ENCODE results near the gene GGA1.
A peak's percentile ranks its signal among the peaks of the same experiment; 100 is the strongest.
"Not testable (repeated sequence)": the region's sequence is repeated elsewhere in the genome, so short reads cannot be mapped to it uniquely, and the experiment has no call there.

GGA1 gene

DNA sequence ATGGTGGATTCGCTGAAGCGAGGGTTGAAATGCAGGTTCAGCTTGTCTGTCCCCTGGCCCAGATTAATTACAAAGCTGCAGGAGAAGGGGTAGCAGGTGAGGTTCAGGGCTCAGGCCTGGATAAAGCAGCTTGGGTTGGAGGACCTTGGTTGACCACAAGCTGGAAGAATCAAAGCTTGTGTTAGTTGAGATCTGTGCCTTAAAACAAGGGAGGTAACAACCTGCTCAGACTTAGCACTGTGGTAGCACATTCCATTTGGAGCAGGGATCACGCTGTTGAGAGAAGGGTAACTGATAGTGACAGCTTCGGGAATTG lies 38.0 kb upstream of the GGA1 start:
- no peak for DNase-seq (ENCODE audit: low read depth)

DNA sequence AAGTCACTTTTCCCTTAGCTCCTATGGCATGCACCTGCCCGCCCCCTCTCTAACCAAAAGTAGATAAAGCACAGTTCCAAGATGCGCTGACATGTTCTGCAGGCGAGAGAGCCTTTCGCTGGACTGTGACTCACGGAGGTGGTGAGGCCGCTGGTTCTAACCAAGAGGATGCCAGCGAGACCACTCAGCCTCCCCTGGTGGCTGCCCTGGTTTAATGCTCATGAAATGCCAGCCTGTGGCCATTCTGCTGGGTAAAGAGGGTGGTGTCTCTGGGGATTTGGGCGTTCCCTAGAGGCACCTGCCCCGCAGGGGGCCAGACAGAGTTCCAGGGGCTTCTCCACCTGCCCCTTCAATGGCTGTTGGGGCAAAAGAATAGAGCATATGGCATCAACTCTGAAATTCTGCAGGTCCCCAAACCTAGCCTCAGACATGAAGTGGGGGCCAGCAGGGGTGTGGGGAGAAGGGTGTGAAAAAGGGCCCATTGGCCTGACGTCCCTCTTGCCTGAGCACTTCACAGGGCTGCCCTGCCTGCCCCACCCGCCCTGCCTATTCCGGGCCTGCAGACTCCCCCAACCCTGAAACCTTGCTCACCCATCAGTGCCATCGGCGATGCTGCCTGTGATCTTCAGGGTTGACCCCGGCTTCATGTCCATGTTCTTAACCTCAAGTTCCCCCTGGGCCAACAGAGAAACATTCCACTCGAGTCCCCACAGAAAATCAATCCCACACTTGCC lies 37.2 kb upstream of the GGA1 start:
- DNase-seq (ENCODE audit: low read depth) = no peak

GRCh38 chr22:37571992-37572373 lies 36.7 kb upstream of the GGA1 start:
- no peak for DNase-seq (ENCODE audit: low read depth)

DNA sequence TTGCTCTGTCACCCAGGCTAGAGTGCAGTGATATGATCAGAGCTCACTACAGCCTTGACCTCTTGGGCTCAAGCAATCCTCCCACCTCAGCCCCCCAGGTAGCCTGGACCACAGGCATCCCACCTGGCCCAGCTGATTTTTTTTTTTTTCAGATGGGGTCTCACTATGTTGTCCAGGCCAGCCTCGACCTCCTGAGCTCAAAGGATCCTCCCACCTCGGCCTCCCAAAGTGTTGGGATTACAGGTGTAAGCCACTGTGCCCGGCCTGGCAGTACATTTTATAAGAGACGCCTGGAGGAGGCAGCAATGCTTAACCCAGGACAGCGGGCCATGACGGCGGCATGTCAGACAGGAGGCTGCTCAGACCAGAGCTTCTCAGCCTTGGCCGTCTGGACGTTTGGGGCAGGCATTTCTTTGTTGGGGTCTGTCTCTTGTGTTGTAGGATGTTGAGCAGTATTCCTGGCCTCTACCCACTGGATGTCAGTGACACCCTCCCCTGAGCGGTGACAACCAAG lies 33.1 kb upstream of the GGA1 start:
- no peak for DNase-seq (ENCODE audit: low read depth)

DNA sequence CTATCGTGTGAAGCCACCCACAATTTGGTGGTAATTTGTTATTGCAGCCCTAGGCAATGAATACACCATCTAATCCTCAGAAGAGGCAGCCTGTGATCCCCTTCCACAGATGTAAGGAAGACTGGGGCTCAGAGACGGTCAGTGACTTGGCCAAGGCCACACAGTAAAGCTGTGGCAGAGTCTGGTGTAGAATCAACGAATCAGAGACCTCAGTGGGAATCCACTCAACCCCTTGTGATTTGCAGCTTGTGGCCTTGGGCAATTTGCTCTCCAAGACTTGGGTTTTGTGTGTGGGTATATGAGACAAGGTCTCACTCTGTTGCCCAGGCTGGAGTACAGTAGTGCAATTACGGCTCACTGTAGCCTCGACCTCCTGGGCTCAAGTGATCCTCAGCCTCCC lies 30.6 kb upstream of the GGA1 start:
- DNase-seq (ENCODE audit: low read depth) = no peak

- no peak for DNase-seq (ENCODE audit: low read depth)
Measured at GRCh38 chr22:37581504-37581903, 27.1 kb upstream of the GGA1 start.

DNA sequence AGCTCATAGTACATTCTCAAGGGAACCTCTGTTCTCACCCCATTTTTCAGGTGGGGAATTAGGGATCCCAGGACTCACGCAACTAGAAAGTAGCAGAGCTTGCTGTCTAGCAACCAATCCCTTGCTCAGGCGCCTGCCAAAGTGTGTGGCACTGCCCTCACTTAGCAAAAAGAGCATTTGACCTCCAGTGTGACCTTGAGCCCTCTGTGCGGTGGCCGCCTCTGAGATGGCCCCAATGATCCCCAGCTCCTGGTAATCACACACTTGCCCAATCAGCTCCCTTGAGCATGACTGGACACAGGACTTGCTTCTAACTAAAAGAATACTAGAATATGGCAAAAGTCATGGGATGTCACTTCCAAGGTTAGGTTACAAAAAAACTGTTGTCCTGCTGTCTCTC lies 26.1 kb upstream of the GGA1 start:
- DNase-seq (ENCODE audit: low read depth) = no peak

DNA sequence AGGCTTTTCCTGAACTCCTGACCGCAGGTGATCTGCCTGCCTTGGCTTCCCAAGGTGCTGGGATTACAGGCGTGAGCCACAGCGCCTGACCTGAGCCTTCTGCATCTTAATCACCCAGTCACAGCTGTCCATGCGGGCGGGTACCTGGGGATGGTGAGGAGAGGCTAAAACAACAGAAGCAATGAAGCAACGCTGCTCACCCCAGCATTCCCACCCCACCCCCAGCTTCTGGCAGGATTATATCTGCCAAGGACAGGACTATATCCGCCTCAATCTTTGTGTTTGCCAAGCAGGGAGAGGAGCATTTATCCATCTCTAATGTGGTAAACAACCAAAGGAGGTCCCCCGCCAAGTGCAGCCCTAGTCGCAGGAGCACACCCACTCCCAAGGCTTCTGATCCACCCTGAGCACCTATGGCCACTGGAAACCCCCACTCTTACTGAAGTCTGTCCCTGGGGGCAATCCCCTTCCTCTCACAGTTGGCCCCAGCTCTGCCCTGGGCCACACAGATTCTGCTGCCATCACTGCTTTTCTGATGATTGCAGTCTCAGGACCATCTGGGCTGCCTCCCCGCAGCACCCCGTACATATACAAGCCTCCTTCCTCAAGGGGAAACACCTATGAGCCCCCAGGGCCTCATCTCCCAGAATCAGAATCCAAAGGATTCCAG lies 20.0 kb upstream of the GGA1 start:
- DNase-seq (ENCODE audit: low read depth) = no peak

GRCh38 chr22:37589636-37590035 lies 19.0 kb upstream of the GGA1 start:
- DNase-seq (ENCODE audit: low read depth) = no peak

DNA sequence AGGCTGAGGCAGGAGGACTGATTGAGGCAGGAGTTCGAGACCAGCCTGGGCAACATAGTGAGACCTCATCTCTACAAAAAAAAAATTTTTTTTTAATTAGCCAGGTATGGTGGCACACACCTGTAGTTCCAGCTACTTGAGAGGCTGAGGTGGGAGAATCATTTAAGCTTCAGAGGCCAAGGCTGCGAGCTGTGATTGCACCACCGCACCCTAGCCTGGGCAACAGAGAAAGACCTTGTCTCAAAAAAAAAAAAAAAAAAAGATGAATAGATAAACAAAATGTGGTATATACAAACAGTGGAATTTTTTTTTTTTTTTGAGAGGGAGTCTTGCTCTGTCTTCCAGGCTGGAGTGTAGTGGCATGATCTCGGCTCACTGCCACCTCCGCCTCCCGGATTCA lies 17.6 kb upstream of the GGA1 start:
- not testable (repeated sequence) for DNase-seq (ENCODE audit: low read depth)

DNA sequence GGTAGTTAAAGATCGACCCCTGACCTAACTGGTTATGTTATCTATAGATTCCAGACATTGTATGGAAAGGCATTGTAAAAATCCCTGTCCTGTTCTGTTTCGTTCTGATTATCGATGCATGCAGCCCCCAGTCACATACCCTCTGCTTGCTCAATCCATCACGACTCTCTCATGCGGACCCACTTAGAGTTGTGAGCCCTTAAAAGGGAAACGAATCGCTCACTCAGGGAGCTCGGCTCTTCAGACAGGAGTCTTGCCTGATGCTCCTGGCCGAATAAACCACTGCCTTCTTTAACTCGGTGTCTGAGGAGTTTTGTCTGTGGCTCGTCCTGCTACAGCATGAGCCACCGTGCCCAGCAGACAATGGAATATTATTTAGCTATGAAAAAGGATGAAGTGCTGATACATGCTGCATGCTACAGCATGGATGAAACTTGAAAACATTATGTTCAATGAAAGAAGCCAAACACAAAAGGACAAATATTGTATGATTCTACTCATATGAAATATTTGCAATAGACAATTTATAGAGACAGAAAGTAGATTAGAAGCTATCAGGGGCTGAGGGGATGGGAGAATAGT lies 16.7 kb upstream of the GGA1 start:
- DNase-seq (ENCODE audit: low read depth) = no peak

DNA sequence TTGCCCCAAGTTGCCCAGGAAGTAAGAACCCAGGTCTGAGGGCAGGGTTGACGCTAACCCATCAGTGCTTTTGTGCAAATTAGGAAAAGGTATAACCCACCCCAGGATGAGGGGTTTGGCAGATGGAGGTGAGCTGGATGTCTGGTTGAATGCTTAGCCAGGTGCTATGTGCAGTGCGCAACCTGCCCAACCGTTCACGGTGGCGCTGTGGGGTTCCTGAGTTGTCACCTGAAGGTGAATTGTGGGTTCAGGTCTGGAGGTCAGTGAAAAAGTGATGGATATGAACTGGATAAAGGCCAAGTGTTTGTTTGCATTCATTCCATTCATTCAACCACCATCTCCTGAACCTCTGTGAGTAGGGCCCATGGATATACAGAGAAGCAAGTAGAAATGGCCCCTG lies 14.4 kb upstream of the GGA1 start:
- DNase-seq (ENCODE audit: low read depth) = no peak

- DNase-seq (ENCODE audit: low read depth) = no peak
Measured at GRCh38 chr22:37599153-37599552, 9.5 kb upstream of the GGA1 start.

GRCh38 chr22:37601203-37601539 lies 7.5 kb upstream of the GGA1 start:
- no peak for DNase-seq (ENCODE audit: low read depth)

DNA sequence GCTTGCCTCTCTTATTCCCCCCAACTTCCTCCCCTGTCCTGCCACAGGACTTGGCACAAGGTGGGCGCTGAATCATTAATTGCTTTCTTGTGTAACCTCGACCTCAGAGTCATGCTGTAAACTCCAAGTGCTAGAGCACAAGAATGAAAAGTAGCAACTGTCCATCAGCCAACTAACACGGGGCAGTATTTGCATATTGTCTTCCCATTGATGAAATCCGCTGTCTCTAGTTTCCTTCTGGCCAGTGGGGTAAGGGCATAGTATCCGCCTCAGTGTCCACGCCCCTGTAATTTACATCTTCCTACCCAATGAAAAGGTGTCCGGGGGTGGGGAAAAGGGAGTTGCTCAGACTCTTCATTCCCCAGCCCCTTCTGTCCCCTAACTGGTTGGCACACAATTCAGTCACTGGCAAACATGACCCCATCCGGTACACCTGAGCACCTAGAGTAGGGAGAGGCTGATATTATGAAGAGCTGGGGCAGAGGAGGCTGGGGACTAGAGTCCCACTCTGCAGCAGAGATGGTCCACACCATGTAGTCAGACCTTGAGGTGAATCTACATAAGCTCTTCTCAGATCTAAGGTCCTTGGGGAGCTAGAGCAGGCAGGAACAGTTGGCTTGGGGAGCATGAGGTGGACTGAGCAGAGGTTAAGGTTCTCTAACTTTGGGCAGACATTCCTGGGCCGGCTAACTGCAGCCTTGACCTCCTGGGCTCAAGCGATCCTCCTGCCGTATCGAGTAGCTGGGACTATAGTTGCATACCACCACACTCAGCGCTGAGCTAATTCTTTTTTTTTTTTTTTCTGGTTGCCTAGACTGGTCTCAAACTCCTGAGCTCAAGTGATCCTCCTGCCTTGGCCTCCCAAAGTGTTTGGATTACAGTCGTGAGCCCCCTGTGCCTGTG lies 6.8 kb upstream of the GGA1 start:
- DNase-seq (ENCODE audit: low read depth) = no peak

GRCh38 chr22:37602546-37603277 lies 5.9 kb upstream of the GGA1 start:
- DNase-seq (ENCODE audit: low read depth) = not testable (repeated sequence)

DNA sequence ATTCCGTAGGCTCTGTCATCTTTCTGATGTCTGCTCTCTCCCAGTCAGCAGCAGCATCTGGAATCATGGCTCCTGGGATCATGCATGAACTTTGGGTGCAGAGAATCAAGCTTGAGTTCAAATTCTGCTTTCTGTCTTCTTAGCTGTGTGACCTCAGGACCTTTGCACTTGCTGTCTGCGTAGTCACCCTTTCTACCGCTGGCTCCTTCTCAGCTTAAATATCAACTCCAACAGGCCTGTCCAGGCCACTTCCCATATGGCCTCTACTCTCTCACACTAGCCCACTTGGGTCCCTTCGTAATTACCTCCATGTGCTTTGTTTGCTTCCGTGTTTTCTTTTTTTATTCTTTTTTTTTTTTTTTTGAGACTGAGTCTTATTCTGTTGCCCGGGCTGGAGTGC lies 4.6 kb upstream of the GGA1 start:
- no peak for DNase-seq (ENCODE audit: low read depth)

DNA sequence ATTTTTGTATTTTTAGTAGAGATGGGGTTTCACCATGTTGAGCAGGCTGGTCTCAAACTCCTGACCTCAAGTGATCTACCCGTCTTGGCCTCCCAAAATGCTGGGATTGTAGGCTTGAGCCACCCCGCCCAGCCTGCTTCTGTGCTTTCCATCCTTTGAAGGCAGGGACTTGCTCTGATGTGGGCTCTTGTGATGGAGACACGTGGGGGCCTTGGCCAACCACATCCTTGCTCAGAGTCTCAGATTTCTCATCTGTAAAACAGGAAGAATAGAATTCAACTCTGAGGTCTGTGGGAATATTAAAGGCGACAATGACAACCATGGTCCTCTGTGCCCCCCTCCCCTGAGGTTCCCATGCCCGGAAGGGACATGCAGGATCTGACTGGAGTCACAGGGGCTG lies 3.8 kb upstream of the GGA1 start:
- DNase-seq (ENCODE audit: low read depth) = no peak

GRCh38 chr22:37607010-37607934 lies 1.4 kb upstream of the GGA1 start:
- DNase-seq (ENCODE audit: low read depth) = peak; percentile 90

- no peak for DNase-seq (ENCODE audit: low read depth)
Measured at GRCh38 chr22:37607935-37608476, 628 bp upstream of the GGA1 start.
